Astrocyte (in vitro differentiated cells and primary cell): Measurements from ENCODE around the gene STX4. TPM values are rescaled to one million over a fixed set of nuclear protein-coding genes. Genes with fewer than 3 reads are reported as not detected.

Experiments used
- DNase-seq: peaks from one replicate; pipeline ENCODE4 v3.0.0-alpha.2; 2010; ENCODE audit warnings: low read depth
- FAIRE-seq: peaks from 2 replicates; lab custom pipeline; 2011; peaks lifted over from hg19 to GRCh38; lab: Jason Lieb, UNC
- H2AFZ ChIP-seq: 2 replicates; pipeline ENCODE4 v1.6.0; 2012; ENCODE audit warnings: low read depth, low read length, inconsistent platforms
- H3K27ac ChIP-seq: 2 replicates; pipeline ENCODE4 v1.5.1; 2011; ENCODE audit warnings: low read depth, low read length, inconsistent platforms
- H3K27me3 ChIP-seq: 2 replicates; pipeline ENCODE4 v1.6.0; 2011; ENCODE audit warnings: low read length, inconsistent platforms; ENCODE audit not compliant: insufficient read depth
- H3K36me3 ChIP-seq: 2 replicates; pipeline ENCODE4 v1.5.1; 2011; ENCODE audit warnings: low read length, inconsistent platforms; ENCODE audit not compliant: insufficient read depth
- H3K4me1 ChIP-seq: 2 replicates; pipeline ENCODE4 v1.5.1; 2011; ENCODE audit warnings: low read length, inconsistent platforms; ENCODE audit not compliant: insufficient read depth
- H3K4me2 ChIP-seq: 2 replicates; pipeline ENCODE4 v1.6.0; 2012; ENCODE audit warnings: low read length, inconsistent platforms
- H3K4me3 ChIP-seq: 2 replicates; pipeline ENCODE4 v1.5.1; 2011; ENCODE audit warnings: low read depth, mild to moderate bottlenecking, low read length, inconsistent platforms; ENCODE audit not compliant: insufficient read depth
- H3K79me2 ChIP-seq: 2 replicates; pipeline ENCODE4 v1.6.0; 2012; ENCODE audit warnings: mild to moderate bottlenecking, low read length, inconsistent platforms; ENCODE audit not compliant: insufficient read depth
- H3K9ac ChIP-seq: 2 replicates; pipeline ENCODE4 v1.6.0; 2012; ENCODE audit warnings: mild to moderate bottlenecking, low read length, inconsistent platforms
- H3K9me3 ChIP-seq: 2 replicates; pipeline ENCODE4 v1.5.1; 2012; ENCODE audit warnings: low read depth, mild to moderate bottlenecking, low read length, inconsistent platforms; ENCODE audit not compliant: insufficient read depth
- H4K20me1 ChIP-seq: 2 replicates; pipeline ENCODE4 v1.6.0; 2012; ENCODE audit warnings: low read length, inconsistent platforms; ENCODE audit not compliant: insufficient read depth
- H3K27ac Mint-ChIP-seq: one replicate; pipeline ENCODE4 v1.8.0; 2021; ENCODE audit warnings: mild to moderate bottlenecking, mixed read lengths; ENCODE audit not compliant: unreplicated experiment
- H3K27me3 Mint-ChIP-seq: one replicate; pipeline ENCODE4 v1.8.0; 2021; ENCODE audit warnings: low read depth, mixed read lengths; ENCODE audit not compliant: unreplicated experiment
- H3K36me3 Mint-ChIP-seq: one replicate; pipeline ENCODE4 v1.8.0; 2021; ENCODE audit warnings: low read depth, mixed read lengths; ENCODE audit not compliant: unreplicated experiment
- H3K4me1 Mint-ChIP-seq: one replicate; pipeline ENCODE4 v1.8.0; 2021; ENCODE audit warnings: low read depth, mixed read lengths; ENCODE audit not compliant: unreplicated experiment
- H3K4me3 Mint-ChIP-seq: one replicate; pipeline ENCODE4 v1.8.0; 2021; ENCODE audit warnings: mild to moderate bottlenecking, moderate library complexity, mixed read lengths; ENCODE audit not compliant: unreplicated experiment
- H3K9me3 Mint-ChIP-seq: one replicate; pipeline ENCODE4 v1.8.0; 2021; ENCODE audit warnings: mild to moderate bottlenecking, mixed read lengths; ENCODE audit not compliant: unreplicated experiment
- CTCF ChIP-seq: IDR thresholded peaks from 2 replicates; pipeline ENCODE4 v1.5.1; 2011; ENCODE audit warnings: low read depth, mild to moderate bottlenecking, inconsistent platforms, low read length, moderate library complexity; ENCODE audit not compliant: insufficient read depth
- EZH2 ChIP-seq: IDR thresholded peaks from 2 replicates; pipeline ENCODE4 v1.6.1; 2012; ENCODE audit warnings: mild to moderate bottlenecking, low read length, inconsistent platforms; ENCODE audit not compliant: insufficient read depth
- total RNA-seq: library from RNA; stranded (reverse); gene quantifications from 2 replicates; pipeline ENCODE4 v1.2.1, GENCODE V29; 2021

The STX4 gene
- total RNA-seq, 1 donor from 2014 or later, result 56.0 TPM

GRCh38 chr16:31083981-31084380 lies 50.6 kb downstream of the STX4 start:
- Histone ChIP-seq H3K9me3 (no peaks in the 10 kb centered on the region), H3K36me3 (no peaks in the 10 kb centered on the region), H3K4me1 (peaks cover 8% of the 10 kb centered on the region), H4K20me1 (peaks cover 57% of the 10 kb centered on the region), H3K9ac (no peak overlapping the region), H3K27ac (no peak overlapping the region), H3K4me2 (no peak overlapping the region), H3K27me3 (no peaks in the 10 kb centered on the region), H3K79me2 (peaks cover 39% of the 10 kb centered on the region), H2AFZ (no peak overlapping the region), H3K4me3 (no peak overlapping the region)
- Mint-ChIP-seq H3K36me3 (peaks cover 16% of the 10 kb centered on the region), H3K9me3 (no peaks in the 10 kb centered on the region), H3K27ac (no peak overlapping the region), H3K4me3 (no peak overlapping the region), H3K4me1 (no peaks in the 10 kb centered on the region), H3K27me3 (no peaks in the 10 kb centered on the region)
- FAIRE-seq, result no peak
- TF ChIP-seq CTCF (no peak), EZH2 (no peak)
- DNase-seq, result no peak

- Histone ChIP-seq H3K4me3 (no peak overlapping the region), H4K20me1 (peaks cover 50% of the 10 kb centered on the region), H3K27me3 (no peaks in the 10 kb centered on the region), H3K36me3 (peaks cover under 1% of the 10 kb centered on the region), H3K9me3 (no peaks in the 10 kb centered on the region), H3K4me2 (no peak overlapping the region), H2AFZ (no peak overlapping the region), H3K27ac (no peak overlapping the region), H3K79me2 (peaks cover 36% of the 10 kb centered on the region), H3K4me1 (peaks cover 8% of the 10 kb centered on the region), H3K9ac (peak overlapping the region; percentile 23)
- Mint-ChIP-seq H3K4me3 (no peak overlapping the region), H3K4me1 (no peaks in the 10 kb centered on the region), H3K27me3 (no peaks in the 10 kb centered on the region), H3K9me3 (no peaks in the 10 kb centered on the region), H3K36me3 (peaks cover 13% of the 10 kb centered on the region), H3K27ac (no peak overlapping the region)
- FAIRE-seq (no peak), DNase-seq (no peak)
- TF ChIP-seq CTCF (no peak), EZH2 (no peak)
Measured at GRCh38 chr16:31084584-31085302, 51.4 kb downstream of the STX4 start.

GRCh38 chr16:31085411-31085810 lies 52.1 kb downstream of the STX4 start:
- H3K27ac ChIP-seq, result no peak overlapping the region
- no peak overlapping the region for H3K4me3 Mint-ChIP-seq
- H3K4me1 ChIP-seq, result peaks cover 8% of the 10 kb centered on the region
- H3K9me3 ChIP-seq, result no peaks in the 10 kb centered on the region
- no peaks in the 10 kb centered on the region for H3K27me3 ChIP-seq
- peaks cover 3% of the 10 kb centered on the region for H3K36me3 ChIP-seq
- H4K20me1 ChIP-seq, result peaks cover 47% of the 10 kb centered on the region
- H3K9me3 Mint-ChIP-seq, result no peaks in the 10 kb centered on the region
- peaks cover 2% of the 10 kb centered on the region for H3K4me1 Mint-ChIP-seq
- no peak overlapping the region for H2AFZ ChIP-seq
- DNase-seq (no peak), FAIRE-seq (no peak)
- no peaks in the 10 kb centered on the region for H3K27me3 Mint-ChIP-seq
- peaks cover 33% of the 10 kb centered on the region for H3K79me2 ChIP-seq
- no peak overlapping the region for H3K4me3 ChIP-seq
- H3K9ac ChIP-seq, result peak overlapping the region; percentile 23
- H3K27ac Mint-ChIP-seq, result peak overlapping the region; percentile 66
- H3K36me3 Mint-ChIP-seq, result peaks cover 13% of the 10 kb centered on the region
- H3K4me2 ChIP-seq, result no peak overlapping the region
- TF ChIP-seq CTCF, result no peak
- TF ChIP-seq EZH2, result no peak
